Tibial nerve (tissue), 4 donors: ENCODE measurements around the gene MTMR3.

Experiments used
- CTCF ChIP-seq, 5 experiments: fragments of 200-600 bp in 3 of 5; fragments of 450-650 bp in 2 of 5; sonication (generic) in 3 of 5; IDR thresholded peaks; one replicate each; pipeline ENCODE4 v1.5.1; 2016 to 2019; ENCODE audit warnings: antibody characterized with exemption in 5 of 5, mild to moderate bottlenecking in 3 of 5, moderate library complexity in 2 of 5
- EP300 ChIP-seq, 2 donors: sonication (generic); formaldehyde crosslinking; IDR thresholded peaks; one replicate each; pipeline ENCODE4 v1.6.1; 2017; ENCODE audit warnings: antibody characterized with exemption in 2 of 2, mild to moderate bottlenecking in 1 of 2
- POLR2A ChIP-seq, 2 donors: fragments of 450-650 bp; IDR thresholded peaks; one replicate each; pipeline ENCODE4 v1.6.1; 2017; ENCODE audit warnings: antibody characterized with exemption in 2 of 2, mild to moderate bottlenecking in 2 of 2, moderate library complexity in 2 of 2

GRCh38 chr22:30054764-30055069 lies 171.7 kb downstream of the MTMR3 start:
- TF ChIP-seq CTCF (IDR thresholded peaks at IDR 0.05) (no peak), POLR2A (IDR thresholded peaks at IDR 0.05) (no peak), EP300 (IDR thresholded peaks at IDR 0.05) (no peak)
